HG03378 (cell line): Measurements from ENCODE around the gene NFATC1.
A peak's percentile ranks its signal among the peaks of the same experiment; 100 is the strongest.

ENCODE experiments used
- ATAC-seq: cut with Tn5 transposase; IDR thresholded peaks from one replicate; pipeline ENCODE4 v1.9.1; 2021; ENCODE audit warnings: mild to moderate bottlenecking, moderate library complexity; ENCODE audit not compliant: unreplicated experiment

NFATC1 gene

GRCh38 chr18:79403723-79404566 lies 8.2 kb downstream of the NFATC1 start:
- ATAC-seq, result no peak

GRCh38 chr18:79404567-79404910 lies 8.8 kb downstream of the NFATC1 start:
- ATAC-seq, result no peak

- ATAC-seq, result no peak
These were observed 9.5 kb downstream of the NFATC1 start for GRCh38 chr18:79405019-79405780.

- ATAC-seq, result peak; percentile 63
These were observed 10.2 kb downstream of the NFATC1 start for GRCh38 chr18:79405781-79406575.

GRCh38 chr18:79406708-79407107 lies 11.0 kb downstream of the NFATC1 start:
- ATAC-seq, result no peak

GRCh38 chr18:79409313-79409712 lies 13.6 kb downstream of the NFATC1 start:
- no peak for ATAC-seq

- no peak for ATAC-seq
These were observed 14.5 kb downstream of the NFATC1 start for GRCh38 chr18:79410171-79410641.

GRCh38 chr18:79410731-79411613 lies 15.2 kb downstream of the NFATC1 start:
- no peak for ATAC-seq

GRCh38 chr18:79411614-79412526 lies 16.1 kb downstream of the NFATC1 start:
- ATAC-seq, result no peak

- no peak for ATAC-seq
These were observed 17.3 kb downstream of the NFATC1 start for GRCh38 chr18:79413025-79413424.

- ATAC-seq, result no peak
These were observed 17.7 kb downstream of the NFATC1 start for GRCh38 chr18:79413426-79413825.

GRCh38 chr18:79413901-79414300 lies 18.2 kb downstream of the NFATC1 start:
- no peak for ATAC-seq

- no peak for ATAC-seq
These were observed 20.4 kb downstream of the NFATC1 start for GRCh38 chr18:79416022-79416676.

GRCh38 chr18:79416677-79417052 lies 20.9 kb downstream of the NFATC1 start:
- no peak for ATAC-seq

GRCh38 chr18:79418236-79418635 lies 22.5 kb downstream of the NFATC1 start:
- ATAC-seq, result no peak

- ATAC-seq, result no peak
These were observed 22.9 kb downstream of the NFATC1 start for GRCh38 chr18:79418642-79419041.

GRCh38 chr18:79420033-79420745 lies 24.5 kb downstream of the NFATC1 start:
- ATAC-seq, result no peak

- ATAC-seq, result no peak
These were observed 25.6 kb downstream of the NFATC1 start for GRCh38 chr18:79421275-79421857.
